HG02870 (cell line): ENCODE measurements around the gene SRGAP1.
"Not testable (repeated sequence)": the region's sequence is repeated elsewhere in the genome, so short reads cannot be mapped to it uniquely, and the experiment has no call there.

Source experiments
- ATAC-seq: cut with Tn5 transposase; IDR thresholded peaks from one replicate; pipeline ENCODE4 v1.9.1; 2021; ENCODE audit warnings: mild to moderate bottlenecking, moderate library complexity; ENCODE audit not compliant: unreplicated experiment

SRGAP1 gene

GRCh38 chr12:63865448-63865847, 20.9 kb downstream of the SRGAP1 start:
- ATAC-seq, result no peak

GRCh38 chr12:63867053-63867452, 22.6 kb downstream of the SRGAP1 start:
- ATAC-seq, result no peak

- no peak for ATAC-seq
Measured at GRCh38 chr12:63869656-63870055, 25.2 kb downstream of the SRGAP1 start.

- no peak for ATAC-seq
Measured at GRCh38 chr12:63870838-63871237, 26.3 kb downstream of the SRGAP1 start.

GRCh38 chr12:63874897-63875480, 30.5 kb downstream of the SRGAP1 start:
- ATAC-seq, result no peak

- no peak for ATAC-seq
Measured at GRCh38 chr12:63875703-63876102, 31.2 kb downstream of the SRGAP1 start.

GRCh38 chr12:63876980-63877379, 32.5 kb downstream of the SRGAP1 start:
- no peak for ATAC-seq

GRCh38 chr12:63877693-63878092, 33.2 kb downstream of the SRGAP1 start:
- ATAC-seq, result no peak

GRCh38 chr12:63880235-63880634, 35.7 kb downstream of the SRGAP1 start:
- not testable (repeated sequence) for ATAC-seq

GRCh38 chr12:63880742-63881263, 36.3 kb downstream of the SRGAP1 start:
- no peak for ATAC-seq

GRCh38 chr12:63882844-63883243, 38.3 kb downstream of the SRGAP1 start:
- no peak for ATAC-seq

- no peak for ATAC-seq
Measured at GRCh38 chr12:63885401-63885800, 40.9 kb downstream of the SRGAP1 start.

- no peak for ATAC-seq
Measured at GRCh38 chr12:63888908-63889635, 44.6 kb downstream of the SRGAP1 start.

GRCh38 chr12:63889721-63890509, 45.4 kb downstream of the SRGAP1 start:
- no peak for ATAC-seq

- no peak for ATAC-seq
Measured at GRCh38 chr12:63893170-63893569, 48.7 kb downstream of the SRGAP1 start.

GRCh38 chr12:63894132-63894531, 49.6 kb downstream of the SRGAP1 start:
- no peak for ATAC-seq

- ATAC-seq, result no peak
Measured at GRCh38 chr12:63895841-63896240, 51.3 kb downstream of the SRGAP1 start.

- ATAC-seq, result no peak
Measured at GRCh38 chr12:63897931-63898330, 53.4 kb downstream of the SRGAP1 start.

GRCh38 chr12:63898764-63899337, 54.4 kb downstream of the SRGAP1 start:
- ATAC-seq, result no peak

GRCh38 chr12:63899396-63899795, 54.9 kb downstream of the SRGAP1 start:
- ATAC-seq, result no peak
